Transverse colon (tissue), 4 donors: Measurements from ENCODE around the gene ZNF576. TPM values are rescaled to one million over a fixed set of nuclear protein-coding genes. Genes with fewer than 3 reads are reported as not detected.
A peak's percentile ranks its signal among the peaks of the same experiment; 100 is the strongest.

Source experiments
- DNase-seq: peaks from one replicate; pipeline ENCODE4 v3.0.0-alpha.2; 2019
- H3K27ac ChIP-seq, 4 donors: fragments of 200-600 bp; sonication (generic); 2 replicates each; pipeline ENCODE4 v1.5.1; 2016 to 2018; ENCODE audit warnings: inconsistent platforms in 4 of 4
- H3K27me3 ChIP-seq: fragments of 200-600 bp; sonication (generic); 2 replicates; pipeline ENCODE4 v1.5.1; 2017; ENCODE audit warnings: inconsistent platforms
- H3K36me3 ChIP-seq, 4 donors: fragments of 200-600 bp; sonication (generic); 2 replicates each; pipeline ENCODE4 v1.5.1; 2017 to 2019; ENCODE audit warnings: inconsistent platforms in 4 of 4
- H3K4me1 ChIP-seq, 4 donors: fragments of 200-600 bp; sonication (generic); 2 replicates each; pipeline ENCODE4 v1.5.1; 2017 to 2020; ENCODE audit warnings: inconsistent platforms in 4 of 4
- H3K4me3 ChIP-seq, 4 donors: fragments of 200-600 bp; sonication (generic); 1 replicate in 1 of 4; 2 replicates in 3 of 4; pipeline versions ENCODE4 v1.5.1 to v1.6.1; 2017 to 2019; ENCODE audit warnings: inconsistent platforms in 4 of 4
- H3K9me3 ChIP-seq, 2 donors: fragments of 200-600 bp; sonication (generic); 2 replicates each; pipeline ENCODE4 v1.5.1; 2017 to 2019; ENCODE audit warnings: inconsistent platforms in 2 of 2
- CTCF ChIP-seq, 5 experiments: fragments of 200-600 bp in 3 of 5; fragments of 450-650 bp in 2 of 5; sonication (generic) in 3 of 5; IDR thresholded peaks; 1 replicate in 2 of 5; 2 replicates in 3 of 5; pipeline ENCODE4 v1.5.1; 2016 to 2017; ENCODE audit warnings: antibody characterized with exemption in 5 of 5, inconsistent platforms in 3 of 5, mild to moderate bottlenecking in 2 of 5, moderate library complexity in 1 of 5
- EP300 ChIP-seq: sonication (generic); formaldehyde crosslinking; IDR thresholded peaks from one replicate; pipeline ENCODE4 v1.6.1; 2017; ENCODE audit warnings: antibody characterized with exemption, low read depth
- POLR2A ChIP-seq: fragments of 450-650 bp; IDR thresholded peaks from one replicate; pipeline ENCODE4 v1.6.1; 2016; ENCODE audit warnings: antibody characterized with exemption, mild to moderate bottlenecking, moderate library complexity
- POLR2AphosphoS5 ChIP-seq, 3 donors: sonication (generic); formaldehyde crosslinking; IDR thresholded peaks; one replicate each; pipeline ENCODE4 v1.6.1; 2016; ENCODE audit warnings: antibody characterized with exemption in 3 of 3
- WGBS, 2 donors: methylation state at CpG; one replicate each; pipeline ENCODE4 v1.1.5; 2018; ENCODE audit warnings: low coverage in 1 of 2; 5-methylcytosine and 5-hydroxymethylcytosine counted together
- in situ Hi-C, 4 donors: fragments of 200-750 bp; cut with MboI; loops; one replicate each; pipeline versions ENCODE4 v1.15.0 to v1.15.1; 2017; ENCODE audit warnings: low sequenced_read_pairs in 3 of 4, low pct_ligation_motif_present in 1 of 4, low pct_unique_long_range_greater_than_20kb in 1 of 4
- intact Hi-C: fragments of 100-400 bp; cut with DNase I; formaldehyde crosslinking; loops from one replicate; pipeline ENCODE4 v1.15.1; 2023; ENCODE audit warnings: low total_unique reads
- total RNA-seq, 4 donors: library from RNA; depleted of rRNA; stranded (reverse); fragments of >200 nt; gene quantifications; one replicate each; pipeline ENCODE4 v1.1.0, GENCODE V29; 2016

ZNF576 gene
- total RNA-seq, 4 donors from 2014 or later: 3.7 to 11.9 (median 9.8) TPM

DNA sequence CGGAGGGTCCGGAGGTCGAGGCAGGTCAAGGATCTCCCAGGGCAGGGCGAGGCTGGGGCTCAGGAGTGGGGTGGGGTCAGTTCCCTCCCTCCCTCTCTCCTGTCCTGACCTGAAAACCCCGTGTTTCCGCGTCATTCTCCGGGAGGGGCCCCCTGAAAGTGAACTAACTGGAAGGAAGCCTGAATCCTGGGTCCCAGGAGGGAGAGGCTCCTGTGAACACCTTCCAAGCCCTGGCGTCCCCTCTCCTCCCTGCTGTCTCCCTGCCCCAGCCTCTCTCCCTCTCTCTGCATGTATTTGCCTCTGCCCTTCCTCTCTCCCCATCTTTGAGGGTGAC lies 44.0 kb downstream of the ZNF576 start:
- intact Hi-C loops: no loop called here
- no peaks in the 10 kb centered on the region for H3K36me3 ChIP-seq
- DNase-seq: no peak
- WGBS, 2 donors: 9% methylated on average over 9 of the region's 9 CpGs; no CpG with 5 or more reads in 1 of the 2 donors
- TF ChIP-seq EP300 (no peak), POLR2A (no peak), CTCF (IDR thresholded peaks at IDR 0.05) (no peak), POLR2AphosphoS5 (IDR thresholded peaks at IDR 0.05) (no peak)
- H3K27me3 ChIP-seq: peaks cover 42% of the 10 kb centered on the region
- H3K4me1 ChIP-seq: peaks cover 6 to 14% (median 10%) of the 10 kb centered on the region in 4 donors
- in situ Hi-C loops: loop anchor here in 1 of 4 donors (10.0 kb wide), 1 partner anchor 86 kb away; no protein-coding TSS in a partner anchor
- peak overlapping the region; percentile 40 to 54 (median 50) for H3K4me3 ChIP-seq
- H3K27ac ChIP-seq: no peak overlapping the region
- no peaks in the 10 kb centered on the region for H3K9me3 ChIP-seq

DNA sequence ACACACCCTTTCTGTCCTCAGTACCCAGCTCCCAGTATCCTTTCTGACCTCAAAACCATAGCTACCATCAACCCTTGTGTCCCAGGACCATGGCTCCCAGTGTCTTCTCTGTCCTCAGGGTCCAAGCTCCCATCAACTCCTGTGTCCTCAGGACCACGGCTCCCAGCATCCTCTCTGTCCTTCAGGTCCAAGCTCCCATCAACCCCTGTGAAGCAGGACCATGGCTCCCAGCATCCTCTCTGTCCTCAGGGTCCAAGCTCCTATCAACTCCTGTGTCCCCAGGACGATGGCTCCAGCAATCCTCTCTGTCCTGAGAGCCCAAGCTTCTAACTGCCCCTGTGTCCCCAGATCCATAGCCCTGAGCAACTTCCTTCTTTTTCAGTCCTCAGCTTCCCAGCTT lies 44.9 kb downstream of the ZNF576 start:
- Histone ChIP-seq H3K4me1 (peaks cover 6 to 14% (median 10%) of the 10 kb centered on the region in 4 donors), H3K9me3 (no peaks in the 10 kb centered on the region), H3K27me3 (peaks cover 36% of the 10 kb centered on the region), H3K4me3 (no peak overlapping the region), H3K36me3 (no peaks in the 10 kb centered on the region), H3K27ac (no peak overlapping the region)
- TF ChIP-seq POLR2A (no peak), EP300 (no peak), POLR2AphosphoS5 (IDR thresholded peaks at IDR 0.05) (no peak), CTCF (IDR thresholded peaks at IDR 0.05) (no peak)
- intact Hi-C loops: no loop called here
- 71% methylated on average over 2 of the region's 2 CpGs; no CpG with 5 or more reads in 1 of the 2 donors for WGBS, 2 donors
- in situ Hi-C loops: loop anchor here in 1 of 4 donors (10.0 kb wide), 1 partner anchor 87 kb away; no protein-coding TSS in a partner anchor
- no peak for DNase-seq

- Histone ChIP-seq H3K4me3 (no peak overlapping the region), H3K27me3 (peaks cover 24% of the 10 kb centered on the region), H3K4me1 (peaks cover 6 to 14% (median 10%) of the 10 kb centered on the region in 4 donors), H3K27ac (no peak overlapping the region), H3K36me3 (no peaks in the 10 kb centered on the region), H3K9me3 (no peaks in the 10 kb centered on the region)
- in situ Hi-C loops (loop anchor here in 1 of 4 donors (10.0 kb wide), 1 partner anchor 88 kb away; no protein-coding TSS in a partner anchor), intact Hi-C loops (no loop called here)
- 77 to 80% methylated on average over 4 of the region's 4 CpGs for WGBS, 2 donors
- DNase-seq: no peak
- no peak for TF ChIP-seq POLR2A
- TF ChIP-seq CTCF (IDR thresholded peaks at IDR 0.05): no peak
- no peak for TF ChIP-seq EP300
- no peak for TF ChIP-seq POLR2AphosphoS5 (IDR thresholded peaks at IDR 0.05)
Observed at GRCh38 chr19:43642531-43642930, 46.1 kb downstream of the ZNF576 start.

GRCh38 chr19:43643326-43643725 lies 46.9 kb downstream of the ZNF576 start:
- intact Hi-C loops (no loop called here), in situ Hi-C loops (loop anchor here in 1 of 4 donors (10.0 kb wide), 1 partner anchor 89 kb away; no protein-coding TSS in a partner anchor)
- DNase-seq: no peak
- 37 to 46% methylated on average over 3 of the region's 3 CpGs for WGBS, 2 donors
- Histone ChIP-seq H3K4me3 (no peak overlapping the region), H3K4me1 (peaks cover 6 to 14% (median 10%) of the 10 kb centered on the region in 4 donors), H3K36me3 (no peaks in the 10 kb centered on the region), H3K27me3 (peaks cover 16% of the 10 kb centered on the region), H3K9me3 (no peaks in the 10 kb centered on the region), H3K27ac (no peak overlapping the region)
- TF ChIP-seq POLR2AphosphoS5 (IDR thresholded peaks at IDR 0.05): no peak
- no peak for TF ChIP-seq EP300
- no peak for TF ChIP-seq CTCF (IDR thresholded peaks at IDR 0.05)
- TF ChIP-seq POLR2A: no peak
